Natural killer cell (primary cell): ENCODE results near the gene OSBPL3. TPM values are rescaled to one million over a fixed set of nuclear protein-coding genes. Genes with fewer than 3 reads are reported as not detected.

Experiments
- ATAC-seq, 3 donors: fragments of 150-1000 bp in 2 of 3; fragments of 200-7000 bp in 1 of 3; cut with Tn5 transposase; 1 replicate in 1 of 3; 2 replicates in 2 of 3; pipeline ENCODE4 v1.10.0; 2021; ENCODE audit warnings: mild to moderate bottlenecking in 2 of 3, moderate library complexity in 2 of 3
- DNase-seq, 2 donors: peaks; one replicate each; pipeline versions ENCODE4 v3.0.0 to v3.0.0-alpha.2; 2013 to 2021; ENCODE audit warnings: mixed read lengths in 1 of 2
- H3K27ac ChIP-seq: one replicate; pipeline ENCODE4 v1.5.1; 2013; ENCODE audit warnings: mild to moderate bottlenecking, low read length
- H3K27me3 ChIP-seq: one replicate; pipeline ENCODE4 v1.6.1; 2013; ENCODE audit warnings: low read length; ENCODE audit not compliant: control insufficient read depth, insufficient read depth
- H3K36me3 ChIP-seq: one replicate; pipeline ENCODE4 v1.6.1; 2013; ENCODE audit warnings: low read length; ENCODE audit not compliant: control insufficient read depth, insufficient read depth
- H3K4me1 ChIP-seq: one replicate; pipeline ENCODE4 v1.6.1; 2013; ENCODE audit warnings: low read length; ENCODE audit not compliant: control insufficient read depth, insufficient read depth
- H3K4me3 ChIP-seq: one replicate; pipeline ENCODE4 v1.5.1; 2013; ENCODE audit warnings: low read length
- H3K9me3 ChIP-seq: one replicate; pipeline ENCODE4 v1.6.1; 2013; ENCODE audit warnings: low read length; ENCODE audit not compliant: control insufficient read depth, insufficient read depth
- H3K27ac Mint-ChIP-seq, 2 donors: one replicate each; pipeline ENCODE4 v1.8.0; 2022; ENCODE audit warnings: mild to moderate bottlenecking in 2 of 2, mixed read lengths in 2 of 2, moderate library complexity in 1 of 2
- H3K27me3 Mint-ChIP-seq, 2 donors: one replicate each; pipeline ENCODE4 v1.8.0; 2022; ENCODE audit warnings: low read depth in 2 of 2, mixed read lengths in 2 of 2
- H3K36me3 Mint-ChIP-seq: one replicate; pipeline ENCODE4 v1.8.0; 2022; ENCODE audit warnings: mixed read lengths
- H3K4me1 Mint-ChIP-seq, 2 donors: one replicate each; pipeline ENCODE4 v1.8.0; 2022; ENCODE audit warnings: mixed read lengths in 2 of 2
- H3K4me3 Mint-ChIP-seq: one replicate; pipeline ENCODE4 v1.8.0; 2022; ENCODE audit warnings: mild to moderate bottlenecking, moderate library complexity, mixed read lengths
- H3K9me3 Mint-ChIP-seq, 2 donors: one replicate each; pipeline ENCODE4 v1.8.0; 2022; ENCODE audit warnings: mixed read lengths in 2 of 2
- CTCF ChIP-seq: fragments of 200-600 bp; IDR thresholded peaks from one replicate; pipeline ENCODE4 v1.8.0; 2022; ENCODE audit warnings: antibody characterized with exemption
- WGBS: methylation state at CpG from one replicate; pipeline ENCODE4 v1.1.7; 2013; ENCODE audit warnings: missing lambda C conversion rate; ENCODE audit not compliant: insufficient coverage; 5-methylcytosine and 5-hydroxymethylcytosine counted together
- intact Hi-C: fragments of 100-400 bp; cut with micrococcal nuclease; formaldehyde crosslinking; loops from one replicate; pipeline ENCODE4 v1.14.2; 2022
- total RNA-seq, 4 donors: library from RNA; stranded (reverse); fragments of 120-200 nt in 1 of 4; gene quantifications; one replicate each; pipeline versions ENCODE4 v1.2.3 to v1.2.4, GENCODE V29; 2013 to 2022

OSBPL3 gene
- total RNA-seq, 3 donors from 2014 or later (not counting 1 experiment from before 2014, with no cell fraction given): 50.7 to 99.1 (median 65.1) TPM

DNA sequence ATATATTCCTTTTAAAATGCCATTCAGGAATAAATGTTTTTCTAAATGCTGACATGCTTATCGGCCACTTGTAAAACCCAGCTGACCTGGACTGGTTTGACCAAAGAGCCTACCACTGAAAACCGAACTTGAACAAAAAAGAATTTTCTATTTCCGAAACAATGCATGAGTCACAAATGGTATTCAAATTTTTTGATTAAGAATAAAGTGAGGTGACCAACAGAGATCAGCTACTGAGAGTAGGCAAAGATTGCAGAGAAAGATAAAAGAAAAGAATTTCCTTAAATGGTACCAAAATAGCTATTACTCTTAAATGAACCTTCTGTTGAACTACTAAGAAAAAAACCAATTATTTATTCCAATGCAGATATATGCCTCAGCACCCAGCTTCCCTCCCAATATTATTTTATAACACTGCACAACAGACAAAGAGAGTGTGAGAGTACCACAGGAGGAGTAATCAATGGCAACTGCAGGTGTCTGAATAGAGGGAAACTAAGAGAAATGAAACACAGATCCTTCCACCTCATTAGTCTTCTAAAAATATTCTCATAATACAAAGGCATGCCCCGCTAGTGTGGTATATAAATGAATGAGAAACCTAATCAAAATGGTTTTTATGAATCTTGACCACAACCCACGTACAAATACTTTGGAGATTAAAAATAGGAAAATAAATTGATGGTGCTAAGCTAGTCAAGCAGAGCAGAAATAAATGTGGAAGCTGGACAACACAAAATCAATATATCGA is 20.1 kb downstream of the OSBPL3 start:
- H3K9me3 Mint-ChIP-seq: no peaks in the 10 kb centered on the region
- no peak overlapping the region for H3K27ac ChIP-seq
- H3K36me3 ChIP-seq: no peaks in the 10 kb centered on the region
- H3K27ac Mint-ChIP-seq: peak overlapping the region; percentile 67 to 68
- no peaks in the 10 kb centered on the region for H3K9me3 ChIP-seq
- no peak overlapping the region for H3K4me3 ChIP-seq
- peaks cover 13% of the 10 kb centered on the region for H3K4me1 ChIP-seq
- no peaks in the 10 kb centered on the region for H3K27me3 Mint-ChIP-seq
- H3K4me3 Mint-ChIP-seq: peak overlapping the region; percentile 15
- intact Hi-C loops: no loop called here
- WGBS: 94% methylated on average over 4 of the region's 6 CpGs
- no peak for DNase-seq
- H3K36me3 Mint-ChIP-seq: no peaks in the 10 kb centered on the region
- no peak for TF ChIP-seq CTCF
- H3K4me1 Mint-ChIP-seq: peaks cover 83 to 92% of the 10 kb centered on the region in 2 donors
- H3K27me3 ChIP-seq: no peaks in the 10 kb centered on the region
- no peak for ATAC-seq

GRCh38 chr7:24958399-24958798 is 21.6 kb downstream of the OSBPL3 start:
- ATAC-seq (no peak), DNase-seq (no peak)
- Mint-ChIP-seq H3K27ac (no peak overlapping the region), H3K27me3 (no peaks in the 10 kb centered on the region), H3K9me3 (no peaks in the 10 kb centered on the region), H3K36me3 (no peaks in the 10 kb centered on the region), H3K4me1 (peaks cover 83 to 92% of the 10 kb centered on the region in 2 donors), H3K4me3 (no peak overlapping the region)
- Histone ChIP-seq H3K27me3 (no peaks in the 10 kb centered on the region), H3K4me1 (peaks cover 11% of the 10 kb centered on the region), H3K27ac (no peak overlapping the region), H3K36me3 (no peaks in the 10 kb centered on the region), H3K9me3 (no peaks in the 10 kb centered on the region), H3K4me3 (no peak overlapping the region)
- intact Hi-C loops: no loop called here
- TF ChIP-seq CTCF: no peak

DNA sequence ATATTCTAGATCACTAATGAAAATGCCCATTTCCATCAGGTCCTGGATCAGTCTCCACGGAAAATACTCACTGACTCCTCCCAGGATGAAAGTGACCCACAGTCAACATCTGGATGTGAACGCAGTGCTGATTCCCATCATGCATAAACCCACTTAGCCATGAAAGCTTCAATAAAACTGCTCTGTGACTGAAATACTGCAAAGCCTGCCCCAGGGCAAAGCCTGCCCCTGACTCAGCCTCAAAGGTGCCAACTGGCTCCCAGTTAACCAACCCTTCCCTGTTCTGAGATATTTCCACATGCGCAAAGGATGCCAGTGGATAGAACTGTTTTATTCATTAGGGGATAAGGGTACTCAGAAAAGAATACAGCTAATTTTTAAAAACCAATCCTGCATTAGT is 24.0 kb downstream of the OSBPL3 start:
- Mint-ChIP-seq H3K4me3 (no peak overlapping the region), H3K4me1 (peaks cover 78 to 89% of the 10 kb centered on the region in 2 donors), H3K27me3 (no peaks in the 10 kb centered on the region), H3K36me3 (no peaks in the 10 kb centered on the region), H3K27ac (no peak overlapping the region), H3K9me3 (no peaks in the 10 kb centered on the region)
- Histone ChIP-seq H3K9me3 (no peaks in the 10 kb centered on the region), H3K4me1 (peaks cover 3% of the 10 kb centered on the region), H3K27ac (no peak overlapping the region), H3K4me3 (no peak overlapping the region), H3K36me3 (no peaks in the 10 kb centered on the region), H3K27me3 (no peaks in the 10 kb centered on the region)
- TF ChIP-seq CTCF: no peak
- DNase-seq: no peak
- ATAC-seq: no peak
- intact Hi-C loops: no loop called here
- WGBS: 98% methylated on average over 2 of the region's 3 CpGs

GRCh38 chr7:24955313-24955712 is 24.7 kb downstream of the OSBPL3 start:
- DNase-seq (no peak), ATAC-seq (no peak)
- Histone ChIP-seq H3K4me3 (no peak overlapping the region), H3K27me3 (no peaks in the 10 kb centered on the region), H3K36me3 (no peaks in the 10 kb centered on the region), H3K9me3 (no peaks in the 10 kb centered on the region), H3K4me1 (peaks cover under 1% of the 10 kb centered on the region), H3K27ac (no peak overlapping the region)
- Mint-ChIP-seq H3K27me3 (no peaks in the 10 kb centered on the region), H3K36me3 (no peaks in the 10 kb centered on the region), H3K4me1 (peaks cover 72 to 89% of the 10 kb centered on the region in 2 donors), H3K27ac (no peak overlapping the region), H3K9me3 (no peaks in the 10 kb centered on the region), H3K4me3 (no peak overlapping the region)
- intact Hi-C loops: no loop called here
- no peak for TF ChIP-seq CTCF
- WGBS: 100% methylated on average over 1 of the region's 1 CpG
